AG09319 (cell line): Measurements from ENCODE around the gene RCOR1.

Experiments
- DNase-seq: peaks from one replicate; pipeline ENCODE4 v3.0.0-alpha.2; 2010; ENCODE audit warnings: low read depth; ENCODE audit errors: extremely low read depth
- CTCF ChIP-seq: IDR thresholded peaks from 2 replicates; pipeline ENCODE4 v1.5.1; 2011; ENCODE audit warnings: low read depth, mild to moderate bottlenecking, inconsistent platforms, low read length, moderate library complexity

RCOR1 gene

DNA sequence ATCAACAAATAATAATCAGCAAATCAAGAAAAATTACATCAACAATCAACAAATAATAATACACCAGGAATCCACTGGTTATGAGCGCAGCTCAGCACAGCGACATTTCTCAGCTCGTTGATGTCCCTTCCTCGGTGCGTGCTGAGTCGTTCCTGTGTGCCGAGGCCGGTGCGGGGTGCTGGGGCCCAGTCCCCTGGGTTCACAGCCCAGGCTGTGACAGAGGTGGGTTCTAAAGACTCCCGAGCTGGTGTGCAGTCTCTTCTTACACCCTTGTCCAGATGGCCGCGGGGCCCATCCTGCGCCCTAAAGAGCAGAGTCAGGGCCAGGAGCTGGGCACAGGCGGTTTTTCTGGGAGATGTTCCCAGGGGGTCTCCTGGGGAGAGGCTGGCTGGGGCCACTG lies 157.9 kb downstream of the RCOR1 start:
- DNase-seq, result no peak
- TF ChIP-seq CTCF, result no peak

DNA sequence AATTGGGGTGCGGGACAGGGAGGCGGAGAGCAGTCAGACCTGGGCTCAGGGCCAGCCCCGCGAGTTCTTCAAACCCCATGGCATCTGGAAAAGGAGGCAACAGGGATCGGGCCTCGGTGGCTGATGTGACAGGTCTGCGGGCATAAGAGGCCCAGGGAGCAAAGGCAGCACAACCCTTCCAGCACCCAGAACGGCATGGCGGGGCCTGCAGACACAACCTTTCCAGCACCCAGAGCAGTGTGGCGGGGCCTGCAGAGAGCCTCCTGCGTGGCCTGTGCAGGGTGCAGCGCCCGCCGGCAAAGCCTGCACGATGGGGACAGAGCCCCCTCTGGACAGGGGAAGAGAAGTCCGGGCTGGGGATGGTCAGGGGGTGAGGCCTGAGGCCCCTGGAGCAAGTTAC lies 158.6 kb downstream of the RCOR1 start:
- no peak for TF ChIP-seq CTCF
- DNase-seq, result no peak

DNA sequence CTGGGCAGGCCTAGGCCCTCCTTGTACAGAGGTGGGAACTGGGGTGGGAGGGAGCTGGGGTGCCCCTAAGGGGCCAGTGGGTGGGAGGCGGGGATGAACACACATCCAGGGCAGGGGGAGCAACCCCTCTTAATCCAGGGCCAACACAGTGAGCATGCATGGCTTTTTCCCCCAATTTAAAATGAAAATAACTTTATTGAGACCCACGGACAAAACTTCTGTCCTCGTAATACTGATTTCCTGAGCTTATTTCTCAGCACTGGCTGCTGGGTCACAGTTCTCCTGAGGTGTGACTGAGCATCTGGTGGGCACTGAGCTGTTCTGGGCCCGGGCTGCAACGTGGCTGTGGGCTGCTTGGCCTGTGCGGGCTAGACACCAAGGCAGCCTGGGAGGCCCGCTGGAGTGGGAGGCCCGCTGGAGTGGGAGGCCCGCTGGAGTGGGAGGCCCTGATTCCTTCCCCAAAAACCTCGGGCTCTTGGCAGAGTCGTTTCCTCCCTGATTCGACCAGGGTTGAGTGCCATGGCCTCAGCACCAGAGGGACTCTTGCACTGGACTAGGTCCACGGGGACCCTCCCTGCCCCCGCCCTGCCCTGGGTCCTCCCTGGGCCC lies 159.9 kb downstream of the RCOR1 start:
- DNase-seq, result no peak
- TF ChIP-seq CTCF, result no peak

GRCh38 chr14:102754370-102755262 lies 162.2 kb downstream of the RCOR1 start:
- TF ChIP-seq CTCF, result no peak
- no peak for DNase-seq

- no peak for TF ChIP-seq CTCF
- DNase-seq, result no peak
Measured at GRCh38 chr14:102757646-102758045, 165.2 kb downstream of the RCOR1 start.

- DNase-seq, result no peak
- TF ChIP-seq CTCF, result no peak
Measured at GRCh38 chr14:102758087-102758486, 165.6 kb downstream of the RCOR1 start.

DNA sequence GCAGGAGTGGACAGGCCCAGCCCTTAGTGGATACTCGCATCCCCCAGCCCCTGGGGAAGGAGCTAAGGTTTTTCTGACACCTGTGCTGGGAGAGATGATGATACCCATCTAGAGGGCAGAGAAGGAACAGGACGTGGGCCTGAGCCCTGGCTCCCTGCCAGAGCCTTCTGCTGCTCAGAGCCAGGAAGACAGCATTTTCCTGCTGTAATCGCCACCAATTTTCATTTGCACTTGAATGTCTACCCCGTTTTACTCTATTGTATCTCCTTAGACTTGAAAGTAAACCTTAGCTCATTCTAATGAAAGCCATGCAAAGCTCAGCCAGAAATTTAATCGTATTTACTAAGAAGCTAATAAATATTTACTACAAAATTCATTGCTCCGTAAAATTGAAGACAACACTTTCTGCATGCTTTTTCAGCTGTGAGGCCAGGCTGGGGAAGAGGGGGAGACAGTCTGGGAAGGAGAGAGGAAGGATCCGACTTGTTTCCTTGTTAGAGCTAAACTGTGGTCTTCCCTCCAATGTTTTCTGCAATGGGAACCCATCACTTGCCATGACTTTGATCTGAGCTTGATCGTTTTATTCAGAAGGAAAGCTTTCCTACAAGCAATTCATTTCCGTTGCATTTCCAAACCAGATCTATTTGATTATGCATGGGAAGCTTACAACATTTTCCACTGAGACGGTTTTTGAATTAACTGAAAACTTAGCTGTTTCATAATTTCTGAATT lies 167.2 kb downstream of the RCOR1 start:
- no peak for TF ChIP-seq CTCF
- DNase-seq, result no peak
